HL-60 (cell line): ENCODE data around the gene OPTC.
A peak's percentile ranks its signal among the peaks of the same experiment; 100 is the strongest.

Experiments used
- DNase-seq, 2 experiments: peaks; one replicate each; pipeline ENCODE4 v3.0.0-alpha.2; 2010 to 2020; ENCODE audit warnings: low read depth in 1 of 2, low spot score in 1 of 2
- H3K27ac ChIP-seq: fragments of 250-450 bp; sonication (Bioruptor Pico); replicated peaks from 2 replicates; pipeline ENCODE4 v1.5.1; 2020; ENCODE audit warnings: mild to moderate bottlenecking, moderate library complexity
- H3K27me3 ChIP-seq: fragments of 250-450 bp; sonication (Bioruptor Pico); 2 replicates; pipeline ENCODE4 v1.5.1; 2021; ENCODE audit warnings: mild to moderate bottlenecking, moderate library complexity; ENCODE audit not compliant: insufficient read depth, poor library complexity, severe bottlenecking
- H3K4me3 ChIP-seq: replicated peaks from 2 replicates; pipeline ENCODE4 v1.5.1; 2011; ENCODE audit warnings: mild to moderate bottlenecking, control low read depth, low read length; ENCODE audit not compliant: insufficient read depth
- CTCF ChIP-seq: IDR thresholded peaks from one replicate; pipeline ENCODE4 v1.5.1; 2011; ENCODE audit warnings: low read length, control low read depth, inconsistent platforms; ENCODE audit not compliant: insufficient read depth
- GABPA ChIP-seq: IDR thresholded peaks from 2 replicates; pipeline ENCODE4 v1.6.1; 2012; ENCODE audit warnings: low read depth
- POLR2AphosphoS5 ChIP-seq: IDR thresholded peaks from 2 replicates; pipeline ENCODE4 v1.6.1; 2012; ENCODE audit warnings: low read depth
- REST ChIP-seq: IDR thresholded peaks from 2 replicates; pipeline ENCODE4 v1.6.1; 2012; ENCODE audit warnings: low read depth; ENCODE audit not compliant: insufficient replicate concordance
- SPI1 ChIP-seq: IDR thresholded peaks from 2 replicates; pipeline ENCODE4 v1.6.1; 2012; ENCODE audit warnings: low read depth, mild to moderate bottlenecking, borderline replicate concordance

The OPTC gene

GRCh38 chr1:203523667-203524066, 29.7 kb downstream of the OPTC start:
- Histone ChIP-seq H3K4me3 (no peak overlapping the region), H3K27me3 (no peaks in the 10 kb centered on the region), H3K27ac (no peak overlapping the region)
- TF ChIP-seq POLR2AphosphoS5: no peak
- peak; percentile 85 for TF ChIP-seq SPI1
- no peak for TF ChIP-seq GABPA
- DNase-seq: no peak

- H3K4me3 ChIP-seq: no peak overlapping the region
- no peaks in the 10 kb centered on the region for H3K27me3 ChIP-seq
- H3K27ac ChIP-seq: no peak overlapping the region
- DNase-seq: no peak
- TF ChIP-seq CTCF (no peak), SPI1 (no peak), POLR2AphosphoS5 (no peak), GABPA (no peak), REST (no peak)
Measured at GRCh38 chr1:203524152-203524551, 30.2 kb downstream of the OPTC start.

- H3K27ac ChIP-seq: no peak overlapping the region
- TF ChIP-seq CTCF (no peak), POLR2AphosphoS5 (no peak), GABPA (no peak), REST (no peak), SPI1 (no peak)
- DNase-seq: no peak
- no peak overlapping the region for H3K4me3 ChIP-seq
- no peaks in the 10 kb centered on the region for H3K27me3 ChIP-seq
Measured at GRCh38 chr1:203524824-203525223, 30.9 kb downstream of the OPTC start.

- Histone ChIP-seq H3K4me3 (no peak overlapping the region), H3K27me3 (no peaks in the 10 kb centered on the region), H3K27ac (no peak overlapping the region)
- TF ChIP-seq CTCF: no peak
- no peak for TF ChIP-seq POLR2AphosphoS5
- TF ChIP-seq REST: no peak
- no peak for TF ChIP-seq SPI1
- no peak for TF ChIP-seq GABPA
- no peak for DNase-seq
Measured at GRCh38 chr1:203525685-203526084, 31.7 kb downstream of the OPTC start.
